Liver (tissue), 9 donors: ENCODE measurements around the gene PPM1B. TPM values are rescaled to one million over a fixed set of nuclear protein-coding genes. Genes with fewer than 3 reads are reported as not detected.

Source experiments
- DNase-seq: peaks from one replicate; pipeline ENCODE4 v3.0.0-alpha.2; 2017; ENCODE audit warnings: low spot score
- H3K27ac ChIP-seq, 2 donors: one replicate each; pipeline ENCODE4 v1.7.0; 2013; ENCODE audit warnings: inconsistent platforms in 2 of 2, low read length in 2 of 2, control low read depth in 1 of 2, low read depth in 1 of 2, mild to moderate bottlenecking in 1 of 2
- H3K27me3 ChIP-seq, 4 donors: one replicate each; pipeline versions ENCODE4 v1.6.1 to v1.7.0; 2013; ENCODE audit warnings: low read length in 3 of 4, inconsistent platforms in 1 of 4, mild to moderate bottlenecking in 1 of 4, moderate library complexity in 1 of 4; ENCODE audit not compliant: control insufficient read depth in 4 of 4, insufficient read depth in 4 of 4
- H3K36me3 ChIP-seq, 4 donors: one replicate each; pipeline versions ENCODE4 v1.6.1 to v1.7.0; 2013; ENCODE audit warnings: low read length in 3 of 4, mild to moderate bottlenecking in 3 of 4, low read depth in 1 of 4, moderate library complexity in 1 of 4; ENCODE audit not compliant: control insufficient read depth in 4 of 4, insufficient read depth in 3 of 4
- H3K4me1 ChIP-seq, 4 donors: one replicate each; pipeline versions ENCODE4 v1.6.1 to v1.7.0; 2013; ENCODE audit warnings: low read length in 3 of 4, mild to moderate bottlenecking in 3 of 4, moderate library complexity in 1 of 4; ENCODE audit not compliant: control insufficient read depth in 4 of 4, insufficient read depth in 4 of 4
- H3K4me3 ChIP-seq, 3 donors: one replicate each; pipeline versions ENCODE4 v1.6.1 to v1.7.0; 2013; ENCODE audit warnings: low read length in 3 of 3, control low read depth in 1 of 3, low read depth in 1 of 3, mild to moderate bottlenecking in 1 of 3
- H3K9ac ChIP-seq, 2 donors: one replicate each; pipeline ENCODE4 v1.7.0; 2013; ENCODE audit warnings: low read length in 2 of 2, mild to moderate bottlenecking in 2 of 2, moderate library complexity in 2 of 2, control low read depth in 1 of 2, low read depth in 1 of 2
- H3K9me3 ChIP-seq, 4 donors: one replicate each; pipeline versions ENCODE4 v1.6.1 to v1.7.0; 2013; ENCODE audit warnings: low read length in 3 of 4; ENCODE audit not compliant: control insufficient read depth in 4 of 4
- ATF3 ChIP-seq: IDR thresholded peaks from 2 replicates; pipeline ENCODE4 v1.6.1; 2016; ENCODE audit warnings: antibody characterized with exemption
- EGR1 ChIP-seq, 2 donors: IDR thresholded peaks; 2 replicates each; pipeline ENCODE4 v1.6.1; 2016 to 2018; ENCODE audit warnings: antibody characterized with exemption in 2 of 2, low read depth in 2 of 2
- FOXA1 ChIP-seq: IDR thresholded peaks from 2 replicates; pipeline ENCODE4 v1.6.1; 2016; ENCODE audit warnings: antibody characterized with exemption
- FOXA2 ChIP-seq: IDR thresholded peaks from 2 replicates; pipeline ENCODE4 v1.6.1; 2016; ENCODE audit warnings: antibody characterized with exemption
- GABPA ChIP-seq, 2 donors: IDR thresholded peaks in 1 of 2; conservative IDR thresholded peaks in 1 of 2; 2 replicates each; pipeline ENCODE4 v1.6.1; 2016; ENCODE audit warnings: antibody characterized with exemption in 2 of 2, mild to moderate bottlenecking in 1 of 2, moderate library complexity in 1 of 2
- HNF4A ChIP-seq, 2 donors: conservative IDR thresholded peaks; 2 replicates each; pipeline ENCODE4 v1.6.1; 2016; ENCODE audit warnings: antibody characterized with exemption in 2 of 2, mild to moderate bottlenecking in 2 of 2
- HNF4G ChIP-seq: IDR thresholded peaks from 2 replicates; pipeline ENCODE4 v1.6.1; 2016; ENCODE audit warnings: antibody characterized with exemption
- JUND ChIP-seq, 2 donors: IDR thresholded peaks; 2 replicates each; pipeline ENCODE4 v1.6.1; 2016; ENCODE audit warnings: antibody characterized with exemption in 2 of 2
- NR2F2 ChIP-seq: IDR thresholded peaks from 2 replicates; pipeline ENCODE4 v1.6.1; 2016; ENCODE audit warnings: antibody characterized with exemption
- RAD21 ChIP-seq, 2 donors: IDR thresholded peaks; 2 replicates each; pipeline ENCODE4 v1.6.1; 2016; ENCODE audit warnings: antibody characterized with exemption in 2 of 2, mild to moderate bottlenecking in 2 of 2
- REST ChIP-seq: IDR thresholded peaks from 2 replicates; pipeline ENCODE4 v1.6.1; 2016; ENCODE audit warnings: antibody characterized with exemption, mild to moderate bottlenecking
- RXRA ChIP-seq, 2 donors: IDR thresholded peaks; 2 replicates each; pipeline ENCODE4 v1.6.1; 2017 to 2018; ENCODE audit warnings: antibody characterized with exemption in 2 of 2, mild to moderate bottlenecking in 1 of 2
- SP1 ChIP-seq: IDR thresholded peaks from 2 replicates; pipeline ENCODE4 v1.6.1; 2018; ENCODE audit warnings: antibody characterized with exemption, mild to moderate bottlenecking
- TAF1 ChIP-seq: conservative IDR thresholded peaks from 2 replicates; pipeline ENCODE4 v1.6.1; 2016; ENCODE audit warnings: antibody characterized with exemption, mild to moderate bottlenecking
- YY1 ChIP-seq: IDR thresholded peaks from 2 replicates; pipeline ENCODE4 v1.6.1; 2016; ENCODE audit warnings: antibody characterized with exemption, mild to moderate bottlenecking
- ZBTB33 ChIP-seq: IDR thresholded peaks from 2 replicates; pipeline ENCODE4 v1.6.1; 2016; ENCODE audit warnings: antibody characterized with exemption
- whole genome bisulfite sequencing: extraction: QIAGEN DNeasy Blood & Tissue Kit; methylation state at CpG from one replicate; pipeline ENCODE4 v1.1.7; 2013; 5-methylcytosine and 5-hydroxymethylcytosine counted together
- polyA plus RNA-seq, 2 donors: library from polyadenylated mRNA; stranded (reverse) in 1 of 2; unstranded in 1 of 2; fragments of 200-250 nt in 1 of 2; fragments of >200 nt in 1 of 2; fragmentation: Nextera tagmentation in 1 of 2; extraction: Ambion mirVana in 1 of 2; gene quantifications; one replicate each; pipeline versions ENCODE4 v1.2.1 to v1.2.3, GENCODE V29; 2013 to 2015
- total RNA-seq, 2 donors: library from RNA; depleted of rRNA; stranded (reverse); fragments of >200 nt; gene quantifications; one replicate each; pipeline ENCODE4 v1.2.3, GENCODE V29; 2014
- TF ChIP-seq, protein P1 (sequence below): IDR thresholded peaks from 2 replicates; pipeline ENCODE4 v1.6.1; 2016; ENCODE audit warnings: antibody characterized with exemption
- TF ChIP-seq, protein P2 (sequence below): fragments of 150-350 bp; IDR thresholded peaks from 2 replicates; pipeline ENCODE4 v1.5.1; 2017; ENCODE audit warnings: improper control_type of control experiment, low read depth, low read length; ENCODE audit not compliant: missing input control
- donor health status: healthy.
- donor health status: healthy.
- donor health status: healthy.
- donor health status: healthy.
- donor health status: healthy.

Gene PPM1B
- 10 to 100 TPM; 36.4 to 38.5 TPM for total RNA-seq
- polyA plus RNA-seq: 10 to 100 TPM; 13.5 to 25.2 TPM

GRCh38 chr2:44168681-44169154 lies at the start of gene PPM1B:
Gene PPM1B, plus strand, starts transcription at chr2:44168875. Its CDS starts 32,325 bp downstream, at chr2:44201200.
- peak within 1 kb of the TSS; percentile 73 to 98 (median 94) for H3K4me3 ChIP-seq
- H3K4me1 ChIP-seq: peaks cover 1 to 25% (median 11%) of the 10 kb centered on the region in 4 donors
- under 1% methylated on average over 49 of the region's 49 CpGs for WGBS
- peak within 1 kb of the TSS; percentile 95 to 99 for H3K27ac ChIP-seq
- H3K9ac ChIP-seq: peak within 1 kb of the TSS; percentile 93 to 98
- DNase-seq: peak; percentile 99
- TF ChIP-seq REST: peak; percentile 6
- TF ChIP-seq YY1: peak; percentile 95
- no peak for TF ChIP-seq FOXA2
- H3K27me3 ChIP-seq: no peaks in the 10 kb centered on the region
- no peaks in the 10 kb centered on the region for H3K9me3 ChIP-seq
- no peaks in the 10 kb centered on the region for H3K36me3 ChIP-seq

- TF ChIP-seq RAD21 (IDR thresholded peaks at IDR 0.05) (no peak), TAF1 (no peak), GABPA (IDR thresholded peaks at IDR 0.05 in 1 of 2, conservative IDR thresholded peaks at IDR 0.05 in 1 of 2) (no peak), ATF3 (no peak), JUND (IDR thresholded peaks at IDR 0.05) (no peak), NR2F2 (no peak), EGR1 (IDR thresholded peaks at IDR 0.05; ENCODE audit: low read depth in 2 of 2) (no peak), FOXA1 (no peak), YY1 (no peak), SP1 (no peak), HNF4A (conservative IDR thresholded peaks at IDR 0.05) (no peak), HNF4G (no peak), ZBTB33 (no peak), RXRA (IDR thresholded peaks at IDR 0.05) (no peak), FOXA2 (no peak), REST (no peak)
- TF ChIP-seq, protein P1, sequence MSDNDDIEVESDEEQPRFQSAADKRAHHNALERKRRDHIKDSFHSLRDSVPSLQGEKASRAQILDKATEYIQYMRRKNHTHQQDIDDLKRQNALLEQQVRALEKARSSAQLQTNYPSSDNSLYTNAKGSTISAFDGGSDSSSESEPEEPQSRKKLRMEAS: no peak
- TF ChIP-seq, protein P2, sequence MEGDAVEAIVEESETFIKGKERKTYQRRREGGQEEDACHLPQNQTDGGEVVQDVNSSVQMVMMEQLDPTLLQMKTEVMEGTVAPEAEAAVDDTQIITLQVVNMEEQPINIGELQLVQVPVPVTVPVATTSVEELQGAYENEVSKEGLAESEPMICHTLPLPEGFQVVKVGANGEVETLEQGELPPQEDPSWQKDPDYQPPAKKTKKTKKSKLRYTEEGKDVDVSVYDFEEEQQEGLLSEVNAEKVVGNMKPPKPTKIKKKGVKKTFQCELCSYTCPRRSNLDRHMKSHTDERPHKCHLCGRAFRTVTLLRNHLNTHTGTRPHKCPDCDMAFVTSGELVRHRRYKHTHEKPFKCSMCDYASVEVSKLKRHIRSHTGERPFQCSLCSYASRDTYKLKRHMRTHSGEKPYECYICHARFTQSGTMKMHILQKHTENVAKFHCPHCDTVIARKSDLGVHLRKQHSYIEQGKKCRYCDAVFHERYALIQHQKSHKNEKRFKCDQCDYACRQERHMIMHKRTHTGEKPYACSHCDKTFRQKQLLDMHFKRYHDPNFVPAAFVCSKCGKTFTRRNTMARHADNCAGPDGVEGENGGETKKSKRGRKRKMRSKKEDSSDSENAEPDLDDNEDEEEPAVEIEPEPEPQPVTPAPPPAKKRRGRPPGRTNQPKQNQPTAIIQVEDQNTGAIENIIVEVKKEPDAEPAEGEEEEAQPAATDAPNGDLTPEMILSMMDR: no peak
- no peaks in the 10 kb centered on the region for H3K27me3 ChIP-seq
- no peak for DNase-seq
- no peak overlapping the region for H3K4me3 ChIP-seq
- H3K9me3 ChIP-seq: no peaks in the 10 kb centered on the region
- no peak overlapping the region for H3K9ac ChIP-seq
- no peaks in the 10 kb centered on the region for H3K4me1 ChIP-seq
- H3K36me3 ChIP-seq: no peaks in the 10 kb centered on the region
- H3K27ac ChIP-seq: no peak overlapping the region
These were observed 48.8 kb upstream of the PPM1B start for GRCh38 chr2:44119878-44120277.
